Spleen (tissue), 7 donors: ENCODE data around the gene DNAJC4.

Experiments
- POLR2A ChIP-seq, 3 donors: fragments of 450-650 bp; IDR thresholded peaks; one replicate each; pipeline ENCODE4 v1.5.1; 2017; ENCODE audit warnings: antibody characterized with exemption in 3 of 3, mild to moderate bottlenecking in 1 of 3
- TF ChIP-seq, protein P1 (sequence below), 11 experiments: fragments of 200-600 bp in 7 of 11; fragments of 450-650 bp in 4 of 11; sonication (generic) in 4 of 11; IDR thresholded peaks in 8 of 11; conservative IDR thresholded peaks in 3 of 11; 1 replicate in 7 of 11; 2 replicates in 4 of 11; pipeline versions ENCODE4 v1.4.0 to v1.8.0; 2016 to 2021; ENCODE audit warnings: antibody characterized with exemption in 11 of 11, inconsistent platforms in 4 of 11, mild to moderate bottlenecking in 1 of 11
- donor health status: DM: no; HTN: no; CAD: no; lungs with moderate emphysema.
- donor health status: DM: no; HTN: no; CAD: no.
- donor health status: DM: no; HTN: no; CAD: no.

DNA sequence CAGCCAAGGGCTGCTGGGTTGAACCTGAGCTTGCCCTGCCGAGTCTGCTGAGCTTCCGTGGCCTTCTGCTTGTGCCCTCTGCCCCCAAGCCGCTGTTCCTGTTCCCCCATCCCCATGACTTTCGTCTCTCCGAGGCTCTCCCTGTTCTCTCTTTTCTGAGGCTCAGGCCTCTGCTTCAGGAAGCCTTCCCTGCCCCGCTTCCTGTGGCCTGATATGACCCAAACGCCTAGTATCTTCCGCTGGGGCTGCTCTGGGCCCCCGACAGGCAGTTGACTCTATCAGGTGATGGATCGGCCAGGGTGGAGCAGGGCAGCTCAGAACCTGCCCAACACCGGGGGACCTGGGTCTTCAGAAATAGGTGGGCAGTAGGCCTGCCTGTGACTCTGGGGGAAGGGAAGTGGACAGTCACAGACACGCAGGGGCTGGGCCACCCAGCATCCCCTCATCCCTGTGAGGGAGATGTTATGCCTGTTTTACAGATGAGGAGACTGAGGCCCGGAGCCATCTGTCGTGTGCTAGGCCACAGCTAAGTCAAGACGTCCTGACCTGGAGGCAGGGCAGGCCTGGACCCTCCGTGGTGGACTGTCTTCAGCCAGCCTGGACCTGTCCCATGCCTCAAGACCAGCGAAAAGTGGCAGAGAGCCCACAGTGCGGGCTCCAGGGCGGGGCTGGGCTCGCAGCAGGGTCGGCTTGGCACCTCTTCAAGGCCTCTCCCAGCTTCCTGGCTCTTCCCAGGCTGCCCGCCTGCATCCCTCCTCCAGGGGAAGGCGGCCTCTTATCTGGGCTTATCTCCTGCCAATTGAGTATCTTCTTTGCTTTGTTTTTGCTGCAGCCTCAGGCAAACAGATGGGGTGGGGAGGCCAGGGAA lies 37.9 kb downstream of the DNAJC4 start:
- TF ChIP-seq, protein P1, sequence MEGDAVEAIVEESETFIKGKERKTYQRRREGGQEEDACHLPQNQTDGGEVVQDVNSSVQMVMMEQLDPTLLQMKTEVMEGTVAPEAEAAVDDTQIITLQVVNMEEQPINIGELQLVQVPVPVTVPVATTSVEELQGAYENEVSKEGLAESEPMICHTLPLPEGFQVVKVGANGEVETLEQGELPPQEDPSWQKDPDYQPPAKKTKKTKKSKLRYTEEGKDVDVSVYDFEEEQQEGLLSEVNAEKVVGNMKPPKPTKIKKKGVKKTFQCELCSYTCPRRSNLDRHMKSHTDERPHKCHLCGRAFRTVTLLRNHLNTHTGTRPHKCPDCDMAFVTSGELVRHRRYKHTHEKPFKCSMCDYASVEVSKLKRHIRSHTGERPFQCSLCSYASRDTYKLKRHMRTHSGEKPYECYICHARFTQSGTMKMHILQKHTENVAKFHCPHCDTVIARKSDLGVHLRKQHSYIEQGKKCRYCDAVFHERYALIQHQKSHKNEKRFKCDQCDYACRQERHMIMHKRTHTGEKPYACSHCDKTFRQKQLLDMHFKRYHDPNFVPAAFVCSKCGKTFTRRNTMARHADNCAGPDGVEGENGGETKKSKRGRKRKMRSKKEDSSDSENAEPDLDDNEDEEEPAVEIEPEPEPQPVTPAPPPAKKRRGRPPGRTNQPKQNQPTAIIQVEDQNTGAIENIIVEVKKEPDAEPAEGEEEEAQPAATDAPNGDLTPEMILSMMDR (IDR thresholded peaks at IDR 0.05 in 8 of 11, conservative IDR thresholded peaks at IDR 0.05 in 3 of 11) = peak in 2 of 11 experiments; percentile 17 to 25
- TF ChIP-seq POLR2A (IDR thresholded peaks at IDR 0.05) = no peak
